Stimulated activated naive CD8-positive, alpha-beta T cell treated with anti-CD3 and anti-CD28 coated beads, Interleukin-15, Interleukin-2, amounts not matched to agents 100 U/mL and 50 U/mL, for 24 hours (primary cell): Measurements from ENCODE around the gene MICAL2.
A peak's percentile ranks its signal among the peaks of the same experiment; 100 is the strongest.

Experiments
- ATAC-seq: fragments of 150-1000 bp; cut with Tn5 transposase; one replicate; pipeline ENCODE4 v1.10.0; 2021
- DNase-seq: peaks from one replicate; pipeline ENCODE4 v3.0.0; 2021

The MICAL2 gene

GRCh38 chr11:12287374-12288211 is 177.2 kb downstream of the MICAL2 start:
- ATAC-seq (no peak), DNase-seq (no peak)

- DNase-seq (peak; percentile 69), ATAC-seq (no peak)
Measured at GRCh38 chr11:12288212-12288930, 178.0 kb downstream of the MICAL2 start.

- no peak for DNase-seq
- no peak for ATAC-seq
Measured at GRCh38 chr11:12288931-12289666, 178.7 kb downstream of the MICAL2 start.

DNA sequence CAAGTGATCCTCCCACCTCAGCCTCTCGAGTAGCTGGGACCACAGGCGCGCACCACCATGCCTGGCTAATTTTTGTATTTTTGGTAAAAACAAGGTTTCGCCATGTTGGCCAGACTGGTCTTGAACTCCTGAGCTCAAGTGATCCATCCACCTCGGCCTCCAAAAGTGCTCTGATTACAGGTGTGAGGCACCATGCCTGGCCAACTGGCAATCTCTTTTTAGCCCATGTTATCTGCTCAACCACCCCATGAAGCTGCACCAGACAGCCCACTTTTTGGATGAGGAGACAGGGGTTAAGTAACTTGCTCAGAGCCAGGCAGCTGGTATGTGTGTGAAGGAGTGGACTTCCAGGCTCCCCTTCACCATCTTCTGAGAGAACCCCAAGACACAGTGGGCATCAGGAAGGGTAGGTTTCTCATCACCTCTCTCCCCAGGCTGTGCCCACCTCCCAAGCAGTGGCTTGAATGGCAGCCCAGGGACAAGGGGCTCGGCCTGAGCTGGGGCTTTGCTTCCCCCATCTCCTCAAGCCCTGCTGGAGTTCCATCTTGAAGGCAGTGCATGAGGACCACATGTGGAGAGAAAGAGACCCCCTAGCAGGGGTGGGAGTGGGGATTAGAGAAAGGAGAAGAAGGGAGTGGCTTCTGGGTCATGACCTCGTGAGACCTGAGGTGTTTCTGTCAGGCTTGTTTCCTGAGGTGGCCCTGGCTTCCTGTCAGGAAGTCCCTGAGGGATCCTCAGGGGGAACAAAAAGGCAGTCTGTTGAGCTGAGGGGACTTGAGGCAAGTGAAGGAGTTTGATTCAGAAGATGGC is 179.5 kb downstream of the MICAL2 start:
- no peak for ATAC-seq

GRCh38 chr11:12290477-12290922 is 180.1 kb downstream of the MICAL2 start:
- DNase-seq (no peak), ATAC-seq (no peak)

More for the DNA sequence above, 179.5 kb downstream of the MICAL2 start:
- no peak for DNase-seq

DNA sequence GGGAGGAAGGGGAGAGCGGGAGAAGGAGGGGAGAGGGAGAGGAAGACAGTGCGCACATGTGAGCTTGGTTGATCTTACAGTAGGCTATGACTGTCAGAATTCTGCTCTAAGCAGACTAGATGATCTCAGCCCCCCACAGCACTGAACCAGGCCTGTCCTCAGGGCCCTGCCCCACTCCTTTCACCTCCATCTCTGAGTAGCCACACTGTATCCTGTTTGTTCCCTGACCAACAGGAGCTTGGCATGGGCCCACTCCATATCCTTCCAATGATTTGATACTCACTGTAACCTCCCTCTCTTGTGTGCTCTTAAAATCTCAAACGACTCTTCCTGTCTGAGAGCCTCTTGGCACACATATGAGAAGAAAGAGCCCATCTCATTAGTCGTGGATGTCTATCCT is 180.9 kb downstream of the MICAL2 start:
- ATAC-seq: no peak

GRCh38 chr11:12291766-12292165 is 181.4 kb downstream of the MICAL2 start:
- ATAC-seq (no peak), DNase-seq (no peak)

More for the DNA sequence above, 180.9 kb downstream of the MICAL2 start:
- DNase-seq: no peak

DNA sequence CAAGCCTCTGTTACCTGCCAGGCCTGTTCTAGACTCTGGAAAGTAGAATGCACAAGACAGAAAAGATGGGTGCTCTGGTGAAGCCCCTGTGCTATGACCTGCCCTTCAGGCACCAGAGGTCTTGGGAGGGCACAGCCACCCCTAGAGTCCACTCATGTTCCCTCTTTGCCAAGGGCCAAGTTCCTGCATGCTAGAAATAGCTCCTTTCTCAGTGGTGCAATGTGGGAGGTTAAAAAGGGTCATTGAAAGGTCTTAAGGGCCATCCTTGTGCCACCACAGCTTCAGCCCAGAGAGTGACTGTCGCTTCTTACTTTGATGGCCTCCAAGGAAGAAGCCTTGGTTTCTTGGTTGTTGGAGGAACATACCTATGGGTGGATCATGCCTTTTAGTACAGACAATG is 182.4 kb downstream of the MICAL2 start:
- DNase-seq (no peak), ATAC-seq (no peak)

GRCh38 chr11:12293486-12293885 is 183.1 kb downstream of the MICAL2 start:
- DNase-seq (no peak), ATAC-seq (no peak)

GRCh38 chr11:12294613-12295012 is 184.2 kb downstream of the MICAL2 start:
- ATAC-seq: no peak
- DNase-seq: no peak

- ATAC-seq (no peak), DNase-seq (no peak)
Measured at GRCh38 chr11:12295943-12296342, 185.6 kb downstream of the MICAL2 start.

GRCh38 chr11:12298610-12299009 is 188.2 kb downstream of the MICAL2 start:
- no peak for DNase-seq
- no peak for ATAC-seq

DNA sequence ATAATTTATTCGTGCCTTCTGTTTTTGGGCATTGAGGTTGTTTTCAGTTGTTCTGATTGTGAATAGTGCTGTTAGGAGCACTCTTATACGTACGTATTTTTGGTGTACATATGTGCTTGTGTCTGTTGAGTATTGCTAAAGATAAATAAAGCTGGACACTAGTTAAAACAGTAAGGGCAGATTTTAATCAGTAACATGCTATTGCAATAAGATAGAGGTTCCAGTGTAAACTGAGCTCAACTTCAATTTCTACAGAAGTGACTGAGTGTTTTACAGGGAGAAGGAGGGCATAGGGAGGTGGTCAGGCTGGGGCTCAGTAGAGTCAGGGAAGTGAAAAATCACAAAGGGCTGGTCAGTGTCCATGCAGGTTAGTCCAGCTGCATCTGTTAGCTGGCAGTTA is 191.0 kb downstream of the MICAL2 start:
- no peak for ATAC-seq
- DNase-seq: no peak

GRCh38 chr11:12303421-12304149 is 193.2 kb downstream of the MICAL2 start:
- ATAC-seq (no peak), DNase-seq (no peak)

- no peak for ATAC-seq
- DNase-seq: no peak
Measured at GRCh38 chr11:12306830-12307229, 196.4 kb downstream of the MICAL2 start.

GRCh38 chr11:12312132-12312531 is 201.7 kb downstream of the MICAL2 start:
- ATAC-seq: no peak
- DNase-seq: no peak
